Stimulated activated CD8-positive, alpha-beta memory T cell treated with anti-CD3 and anti-CD28 coated beads, Interleukin-2, amount 100 ng/mL, for 1 hour (primary cell): ENCODE results near the gene HCN2.

ENCODE experiments used
- DNase-seq, 2 donors: peaks; one replicate each; pipeline ENCODE4 v3.0.0-alpha.2; 2020; ENCODE audit warnings: low read depth in 2 of 2

The HCN2 gene

GRCh38 chr19:571566-571974 is 18.1 kb upstream of the HCN2 start:
- DNase-seq, result no peak

- peak; percentile 96 to 98 for DNase-seq
Measured at GRCh38 chr19:572140-572742, 17.4 kb upstream of the HCN2 start, which contains the start of gene BSG. Gene BSG (plus strand): TSS chr19:572596. CDS start chr19:572635, 39 bp downstream.

GRCh38 chr19:572743-573518 is 16.8 kb upstream of the HCN2 start:
- no peak for DNase-seq

GRCh38 chr19:573519-573825 is 16.2 kb upstream of the HCN2 start:
- DNase-seq, result no peak

- DNase-seq, result no peak
Measured at GRCh38 chr19:574658-575526, 14.8 kb upstream of the HCN2 start.

GRCh38 chr19:575527-576506 is 13.9 kb upstream of the HCN2 start:
- no peak for DNase-seq

GRCh38 chr19:576768-577438 is 12.8 kb upstream of the HCN2 start:
- DNase-seq, result no peak

- no peak for DNase-seq
Measured at GRCh38 chr19:577439-578392, 12.0 kb upstream of the HCN2 start.

GRCh38 chr19:579111-579841 is 10.4 kb upstream of the HCN2 start:
- DNase-seq, result no peak

GRCh38 chr19:579842-580155 is 9.9 kb upstream of the HCN2 start:
- DNase-seq, result no peak

GRCh38 chr19:580274-580835 is 9.3 kb upstream of the HCN2 start:
- DNase-seq, result no peak

- DNase-seq, result no peak
Measured at GRCh38 chr19:581399-582111, 8.1 kb upstream of the HCN2 start.

GRCh38 chr19:582497-583197 is 7.0 kb upstream of the HCN2 start:
- no peak for DNase-seq

GRCh38 chr19:583198-583967 is 6.3 kb upstream of the HCN2 start:
- no peak for DNase-seq

GRCh38 chr19:583968-584239 is 5.8 kb upstream of the HCN2 start:
- no peak for DNase-seq

GRCh38 chr19:584240-585001 is 5.3 kb upstream of the HCN2 start:
- peak; percentile 30 to 52 for DNase-seq
